A673 (cell line): ENCODE results near the gene AQR. TPM values are rescaled to one million over a fixed set of nuclear protein-coding genes. Genes with fewer than 3 reads are reported as not detected.
"Not testable (repeated sequence)": the region's sequence is repeated elsewhere in the genome, so short reads cannot be mapped to it uniquely, and the experiment has no call there.

Source experiments
- BruUV-seq: library from RNA; stranded (reverse); fragments of 400-500 nt; replicated peaks from 2 replicates; lab custom pipeline; 2021; lab: Mats Ljungman, UMichigan
- CTCF ChIA-PET: fragments of 300-600 bp; sonication (Branson Sonifier 250); formaldehyde crosslinking; loops from one replicate; lab custom pipeline; 2022; ENCODE audit warnings: antibody characterized with exemption; lab: Charles Lee
- POLR2A ChIA-PET: fragments of 300-600 bp; sonication (Branson Sonifier 250); formaldehyde crosslinking; loops from one replicate; lab custom pipeline; 2022; ENCODE audit warnings: antibody characterized with exemption; ENCODE audit not compliant: low non-redundant PET; lab: Charles Lee
- DNase-seq: peaks from one replicate; pipeline ENCODE4 v3.0.0-alpha.2; 2015; ENCODE audit warnings: low spot score
- H3K27ac ChIP-seq: fragments of 200-600 bp; sonication (generic); 2 replicates; pipeline ENCODE4 v1.5.1; 2016; ENCODE audit warnings: mixed run types, low read depth, mild to moderate bottlenecking, mixed read lengths, antibody characterized with exemption, low read length; ENCODE audit not compliant: poor library complexity, severe bottlenecking
- H3K27me3 ChIP-seq: fragments of 200-600 bp; sonication (generic); replicated peaks from 2 replicates; pipeline ENCODE4 v1.6.1; 2017; ENCODE audit warnings: mixed run types, low read depth, mild to moderate bottlenecking, mixed read lengths, antibody characterized with exemption, low read length; ENCODE audit not compliant: insufficient read depth, poor library complexity
- H3K36me3 ChIP-seq: fragments of 200-600 bp; sonication (generic); 2 replicates; pipeline ENCODE4 v1.6.1; 2016; ENCODE audit warnings: mixed run types, mild to moderate bottlenecking, mixed read lengths, antibody characterized with exemption, low read length; ENCODE audit not compliant: insufficient read depth, poor library complexity, severe bottlenecking
- H3K4me1 ChIP-seq: fragments of 200-600 bp; sonication (generic); 2 replicates; pipeline ENCODE4 v1.6.1; 2017; ENCODE audit warnings: mixed run types, mild to moderate bottlenecking, mixed read lengths, antibody characterized with exemption, low read length; ENCODE audit not compliant: insufficient read depth, poor library complexity, severe bottlenecking
- H3K4me3 ChIP-seq: fragments of 200-600 bp; sonication (generic); 2 replicates; pipeline ENCODE4 v1.5.1; 2016; ENCODE audit warnings: low read depth, mixed run types, mild to moderate bottlenecking, mixed read lengths, low read length; ENCODE audit not compliant: poor library complexity, severe bottlenecking
- H3K9me3 ChIP-seq: fragments of 200-600 bp; sonication (generic); 2 replicates; pipeline ENCODE4 v1.6.1; 2016; ENCODE audit warnings: mixed run types, low read depth, mild to moderate bottlenecking, mixed read lengths, antibody characterized with exemption, low read length; ENCODE audit not compliant: poor library complexity, severe bottlenecking
- EZH2 ChIP-seq: fragments of 200-600 bp; sonication (generic); IDR thresholded peaks from 2 replicates; pipeline ENCODE4 v1.6.1; 2017; ENCODE audit warnings: borderline replicate concordance, low read depth, mild to moderate bottlenecking, mixed read lengths, antibody characterized with exemption, low read length; ENCODE audit not compliant: poor library complexity, severe bottlenecking
- intact Hi-C: fragments of 100-400 bp; cut with micrococcal nuclease; formaldehyde crosslinking; loops from one replicate; pipeline ENCODE4 v1.10.0; 2022; ENCODE audit not compliant: unreplicated experiment
- total RNA-seq: library from RNA; stranded (reverse); gene quantifications from 2 replicates; pipeline ENCODE4 v1.2.3, GENCODE V29; 2021
- TF ChIP-seq, protein P1 (sequence below): fragments of 300-800, 200-600 bp; sonication (generic); conservative IDR thresholded peaks from 2 replicates; pipeline ENCODE4 v1.5.1; 2017; ENCODE audit warnings: low read depth, mild to moderate bottlenecking, antibody characterized with exemption, low read length, moderate library complexity, mixed read lengths

Gene AQR
- total RNA-seq, 1 experiment from 2014 or later = 34.2 TPM

DNA sequence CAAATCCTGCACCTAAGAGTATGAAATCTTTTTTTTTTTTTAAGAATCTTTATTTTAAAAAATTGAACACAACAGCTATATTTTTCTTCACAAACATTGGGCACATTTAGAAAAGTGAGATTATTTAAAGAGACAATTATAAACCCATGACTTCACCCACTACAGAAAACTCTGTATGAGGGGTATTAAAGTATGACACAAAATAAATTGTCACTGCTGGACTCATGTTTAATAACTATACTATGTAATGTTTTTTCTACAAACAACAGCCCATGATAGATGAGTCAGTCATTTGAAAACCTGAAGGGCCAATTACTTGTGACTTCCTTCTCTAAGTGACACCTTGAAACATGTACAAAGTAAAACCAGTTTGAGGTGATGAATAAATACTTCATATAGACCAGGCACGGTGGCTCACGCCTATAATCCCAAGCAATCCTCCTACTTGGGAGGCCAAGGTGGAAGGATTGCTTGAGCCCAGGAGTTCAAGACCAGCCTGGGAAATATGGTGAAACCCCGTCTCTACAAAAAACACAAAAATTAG is 36.0 kb downstream of the AQR start:
- POLR2A ChIA-PET = no interaction called here
- BruUV-seq = no TSS peak
- no peak for DNase-seq
- H3K4me1 ChIP-seq = no peaks in the 10 kb centered on the region
- no peak overlapping the region for H3K27ac ChIP-seq
- intact Hi-C loops = no loop called here
- H3K9me3 ChIP-seq = no peaks in the 10 kb centered on the region
- peaks cover 46% of the 10 kb centered on the region for H3K36me3 ChIP-seq
- no peak overlapping the region for H3K4me3 ChIP-seq
- no peak for TF ChIP-seq EZH2
- TF ChIP-seq, protein P1, sequence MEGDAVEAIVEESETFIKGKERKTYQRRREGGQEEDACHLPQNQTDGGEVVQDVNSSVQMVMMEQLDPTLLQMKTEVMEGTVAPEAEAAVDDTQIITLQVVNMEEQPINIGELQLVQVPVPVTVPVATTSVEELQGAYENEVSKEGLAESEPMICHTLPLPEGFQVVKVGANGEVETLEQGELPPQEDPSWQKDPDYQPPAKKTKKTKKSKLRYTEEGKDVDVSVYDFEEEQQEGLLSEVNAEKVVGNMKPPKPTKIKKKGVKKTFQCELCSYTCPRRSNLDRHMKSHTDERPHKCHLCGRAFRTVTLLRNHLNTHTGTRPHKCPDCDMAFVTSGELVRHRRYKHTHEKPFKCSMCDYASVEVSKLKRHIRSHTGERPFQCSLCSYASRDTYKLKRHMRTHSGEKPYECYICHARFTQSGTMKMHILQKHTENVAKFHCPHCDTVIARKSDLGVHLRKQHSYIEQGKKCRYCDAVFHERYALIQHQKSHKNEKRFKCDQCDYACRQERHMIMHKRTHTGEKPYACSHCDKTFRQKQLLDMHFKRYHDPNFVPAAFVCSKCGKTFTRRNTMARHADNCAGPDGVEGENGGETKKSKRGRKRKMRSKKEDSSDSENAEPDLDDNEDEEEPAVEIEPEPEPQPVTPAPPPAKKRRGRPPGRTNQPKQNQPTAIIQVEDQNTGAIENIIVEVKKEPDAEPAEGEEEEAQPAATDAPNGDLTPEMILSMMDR = no peak
- CTCF ChIA-PET = interaction anchor here (0.6 kb wide), 1 partner anchor 591 kb away, joined by 6 read pairs; the partner anchor contains the start of genes NOP10 and NUTM1
- no peaks in the 10 kb centered on the region for H3K27me3 ChIP-seq

DNA sequence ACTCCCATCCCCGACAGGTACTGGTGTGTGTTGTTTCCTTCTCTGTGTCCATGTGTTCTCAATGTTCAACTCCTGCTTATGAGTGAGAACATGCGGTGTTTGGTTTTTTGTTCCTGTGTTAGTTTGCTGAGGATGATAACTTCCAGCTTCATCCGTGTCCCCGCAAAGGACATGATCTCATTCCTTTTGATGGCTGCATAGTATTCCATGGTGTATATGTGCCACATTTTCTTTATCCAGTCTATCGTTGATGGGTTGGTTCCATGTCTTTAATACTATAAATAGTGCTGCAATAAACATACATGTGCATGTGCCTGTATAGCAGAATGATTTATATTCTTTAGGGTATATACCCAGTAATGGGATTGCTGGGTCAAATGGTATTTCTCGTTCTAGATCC is 41.2 kb downstream of the AQR start:
- CTCF ChIA-PET, POLR2A ChIA-PET: not testable (repeated sequence)

DNA sequence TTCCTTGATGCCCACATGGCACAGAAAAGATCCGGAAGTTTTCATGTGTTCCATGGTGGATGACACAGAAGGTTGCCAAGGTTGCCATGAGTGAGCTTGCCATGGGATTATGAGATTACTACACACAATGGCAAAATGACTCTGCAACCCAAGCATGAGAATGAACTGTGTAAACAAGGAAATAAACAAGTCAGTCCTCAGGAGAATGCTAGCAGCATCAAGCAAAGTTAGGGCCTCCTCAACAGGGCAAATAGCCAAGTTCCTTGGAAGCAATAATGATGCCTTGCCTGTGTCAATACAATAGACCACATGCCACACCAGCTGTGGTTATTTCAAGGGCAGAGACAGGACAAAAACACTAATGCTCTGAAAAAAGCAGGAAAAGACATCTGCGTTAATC is 41.8 kb downstream of the AQR start:
- Histone ChIP-seq H3K4me1 (no peaks in the 10 kb centered on the region), H3K4me3 (no peak overlapping the region), H3K27me3 (no peaks in the 10 kb centered on the region), H3K36me3 (peaks cover 42% of the 10 kb centered on the region), H3K9me3 (no peaks in the 10 kb centered on the region), H3K27ac (no peak overlapping the region)
- CTCF ChIA-PET = no interaction called here
- POLR2A ChIA-PET = no interaction called here
- no TSS peak for BruUV-seq
- no peak for DNase-seq
- intact Hi-C loops = no loop called here
- TF ChIP-seq, protein P1 = no peak
- no peak for TF ChIP-seq EZH2

More for the DNA sequence above, 41.2 kb downstream of the AQR start:
- H3K27ac ChIP-seq, intact Hi-C loops, H3K4me1 ChIP-seq, DNase-seq, H3K27me3 ChIP-seq, H3K4me3 ChIP-seq, H3K9me3 ChIP-seq, BruUV-seq: not testable (repeated sequence)
- peaks cover 42% of the 10 kb centered on the region for H3K36me3 ChIP-seq

DNA sequence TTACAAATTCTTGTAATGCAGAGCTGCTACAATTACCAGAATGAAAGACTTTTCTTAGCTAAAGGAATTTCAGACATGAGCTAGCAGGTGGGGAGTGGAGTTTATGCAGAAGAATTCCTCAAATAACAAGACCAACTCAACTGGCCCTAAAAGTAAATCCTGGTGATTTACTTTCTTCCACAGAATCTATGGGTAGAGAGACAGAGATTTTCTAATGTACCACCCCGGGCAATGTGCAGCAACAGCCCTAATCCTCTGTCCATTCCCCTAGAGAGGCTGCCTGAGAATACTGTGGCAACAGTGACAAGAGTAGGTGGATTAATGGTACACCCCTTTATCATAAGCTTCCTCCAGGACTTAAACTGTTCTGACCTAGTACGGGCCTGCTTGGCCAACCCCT is 55.2 kb downstream of the AQR start:
- intact Hi-C loops = no loop called here
- no peaks in the 10 kb centered on the region for H3K27me3 ChIP-seq
- POLR2A ChIA-PET = no interaction called here
- no peaks in the 10 kb centered on the region for H3K4me1 ChIP-seq
- no peak overlapping the region for H3K27ac ChIP-seq
- TF ChIP-seq EZH2 = no peak
- TF ChIP-seq, protein P1 = no peak
- no peak for DNase-seq
- CTCF ChIA-PET = no interaction called here
- H3K9me3 ChIP-seq = no peaks in the 10 kb centered on the region
- BruUV-seq = no TSS peak
- H3K4me3 ChIP-seq = no peak overlapping the region
- H3K36me3 ChIP-seq = peaks cover 57% of the 10 kb centered on the region
